ENCODE measurements around the gene C5orf58. TPM values are rescaled to one million over a fixed set of nuclear protein-coding genes. Genes with fewer than 3 reads are reported as not detected.

Gene C5orf58
- total RNA-seq, 2 donors from 2014 or later, result 15.7 TPM; not detected in 1

DNA sequence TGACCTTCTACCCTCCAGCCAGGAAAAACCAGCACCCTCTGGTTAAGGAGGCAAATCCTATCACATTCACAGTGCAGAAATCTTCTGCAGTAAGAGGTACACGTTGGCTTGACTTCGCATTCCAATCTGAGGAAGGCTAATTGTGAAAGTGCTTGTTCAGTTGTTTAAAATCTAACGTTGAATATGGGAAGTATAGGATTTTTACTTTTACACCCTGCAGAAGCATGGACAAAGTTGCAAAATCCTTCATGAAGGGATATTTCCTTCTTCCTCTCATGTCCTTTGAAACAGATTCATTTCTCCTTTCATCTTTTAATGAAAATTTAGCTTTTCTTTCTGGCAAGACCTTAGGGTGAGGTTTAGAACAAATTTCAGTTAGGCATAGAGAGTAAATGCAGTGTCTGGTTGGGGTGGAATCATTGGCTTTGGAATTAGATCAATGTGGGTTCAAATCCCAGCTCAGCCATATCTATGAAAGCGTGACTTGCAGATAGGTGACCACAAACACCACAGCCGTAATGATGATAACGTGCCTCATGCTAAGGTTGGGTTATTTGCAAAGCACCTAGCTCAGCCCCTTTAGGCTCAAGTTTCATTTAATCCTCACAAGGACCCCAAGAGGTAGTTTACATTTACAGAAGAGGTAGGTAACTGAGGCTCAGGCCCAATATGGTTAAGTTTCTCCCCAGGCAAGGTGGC is 42.2 kb upstream of the C5orf58 start:
- WGBS, result 66% methylated on average over 6 of the region's 6 CpGs
- intact Hi-C loops (cut with DNase I), result no loop called here
- H3K4me1 ChIP-seq (replicated peaks), result no peaks in the 10 kb centered on the region

DNA sequence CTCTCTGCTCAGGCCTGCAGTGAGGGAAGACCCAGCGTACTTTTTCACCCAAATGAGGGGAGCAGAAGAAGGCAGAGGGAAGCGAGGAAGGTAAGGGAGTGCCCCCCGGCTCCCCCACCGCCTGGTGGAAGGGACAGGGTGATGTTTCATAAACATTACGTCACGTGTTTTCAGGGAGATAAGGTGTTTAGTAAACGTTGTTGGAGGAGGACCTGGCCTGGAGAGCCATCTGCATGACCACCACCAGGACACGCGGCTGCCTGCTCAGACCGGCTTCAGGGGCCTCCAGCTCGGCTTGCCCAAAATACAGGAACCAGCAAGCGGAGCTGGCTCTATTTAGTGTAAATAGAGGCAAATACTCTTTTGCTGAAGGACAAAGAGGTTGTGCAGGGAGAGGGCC is 40.0 kb upstream of the C5orf58 start:
- Histone ChIP-seq H3K4me1 (replicated peaks) (no peaks in the 10 kb centered on the region), H3K27ac (no peak overlapping the region), H3K4me3 (no peak overlapping the region), H3K27me3 (replicated peaks; ENCODE audit: insufficient read depth) (no peaks in the 10 kb centered on the region), H3K36me3 (no peaks in the 10 kb centered on the region), H3K9me3 (no peaks in the 10 kb centered on the region)
- TF ChIP-seq, protein P1, sequence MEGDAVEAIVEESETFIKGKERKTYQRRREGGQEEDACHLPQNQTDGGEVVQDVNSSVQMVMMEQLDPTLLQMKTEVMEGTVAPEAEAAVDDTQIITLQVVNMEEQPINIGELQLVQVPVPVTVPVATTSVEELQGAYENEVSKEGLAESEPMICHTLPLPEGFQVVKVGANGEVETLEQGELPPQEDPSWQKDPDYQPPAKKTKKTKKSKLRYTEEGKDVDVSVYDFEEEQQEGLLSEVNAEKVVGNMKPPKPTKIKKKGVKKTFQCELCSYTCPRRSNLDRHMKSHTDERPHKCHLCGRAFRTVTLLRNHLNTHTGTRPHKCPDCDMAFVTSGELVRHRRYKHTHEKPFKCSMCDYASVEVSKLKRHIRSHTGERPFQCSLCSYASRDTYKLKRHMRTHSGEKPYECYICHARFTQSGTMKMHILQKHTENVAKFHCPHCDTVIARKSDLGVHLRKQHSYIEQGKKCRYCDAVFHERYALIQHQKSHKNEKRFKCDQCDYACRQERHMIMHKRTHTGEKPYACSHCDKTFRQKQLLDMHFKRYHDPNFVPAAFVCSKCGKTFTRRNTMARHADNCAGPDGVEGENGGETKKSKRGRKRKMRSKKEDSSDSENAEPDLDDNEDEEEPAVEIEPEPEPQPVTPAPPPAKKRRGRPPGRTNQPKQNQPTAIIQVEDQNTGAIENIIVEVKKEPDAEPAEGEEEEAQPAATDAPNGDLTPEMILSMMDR (IDR thresholded peaks at IDR 0.05), result no peak
- TF ChIP-seq POLR2AphosphoS5 (IDR thresholded peaks at IDR 0.05) (no peak), POLR2A (IDR thresholded peaks at IDR 0.05) (no peak)
- DNase-seq (ENCODE audit: low spot score), result no peak
- 81% methylated on average over 12 of the region's 12 CpGs for WGBS
- intact Hi-C loops (cut with DNase I), result no loop called here

More for the DNA sequence above, 42.2 kb upstream of the C5orf58 start:
- no peak for DNase-seq (ENCODE audit: low spot score)
- Histone ChIP-seq H3K9me3 (no peaks in the 10 kb centered on the region), H3K36me3 (no peaks in the 10 kb centered on the region), H3K27me3 (replicated peaks; ENCODE audit: insufficient read depth) (no peaks in the 10 kb centered on the region), H3K27ac (no peak overlapping the region), H3K4me3 (no peak overlapping the region)
- TF ChIP-seq POLR2AphosphoS5 (IDR thresholded peaks at IDR 0.05), result no peak
- TF ChIP-seq, protein P1 (IDR thresholded peaks at IDR 0.05), result no peak

DNA sequence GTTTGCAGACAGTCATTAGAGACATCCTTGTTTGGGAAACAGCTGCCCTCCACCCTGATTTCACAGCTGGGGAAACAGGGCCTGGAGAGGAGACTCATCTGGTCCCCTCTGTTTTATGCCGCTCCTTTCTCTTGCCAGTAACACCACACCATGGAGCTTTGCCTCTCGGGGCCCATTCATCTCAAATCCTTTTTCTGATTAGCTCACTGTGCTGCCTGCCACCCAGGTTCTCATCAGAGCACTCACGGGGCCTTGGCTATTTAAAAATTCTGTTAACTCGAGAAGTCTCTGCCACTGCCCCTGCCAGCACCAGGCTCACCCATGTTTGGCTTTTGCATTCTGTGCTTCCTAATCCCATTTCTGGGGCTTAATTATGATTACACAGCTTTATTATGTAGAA is 36.8 kb upstream of the C5orf58 start:
- H3K9me3 ChIP-seq, result no peaks in the 10 kb centered on the region
- TF ChIP-seq POLR2AphosphoS5 (IDR thresholded peaks at IDR 0.05) (no peak), POLR2A (IDR thresholded peaks at IDR 0.05) (no peak)
- no peak overlapping the region for H3K27ac ChIP-seq
- H3K27me3 ChIP-seq (replicated peaks; ENCODE audit: insufficient read depth), result no peaks in the 10 kb centered on the region
- no peak for DNase-seq (ENCODE audit: low spot score)
- no peaks in the 10 kb centered on the region for H3K4me1 ChIP-seq (replicated peaks)
- intact Hi-C loops (cut with DNase I), result no loop called here
- WGBS, result 60% methylated on average over 4 of the region's 4 CpGs
- no peak overlapping the region for H3K4me3 ChIP-seq
- no peaks in the 10 kb centered on the region for H3K36me3 ChIP-seq

DNA sequence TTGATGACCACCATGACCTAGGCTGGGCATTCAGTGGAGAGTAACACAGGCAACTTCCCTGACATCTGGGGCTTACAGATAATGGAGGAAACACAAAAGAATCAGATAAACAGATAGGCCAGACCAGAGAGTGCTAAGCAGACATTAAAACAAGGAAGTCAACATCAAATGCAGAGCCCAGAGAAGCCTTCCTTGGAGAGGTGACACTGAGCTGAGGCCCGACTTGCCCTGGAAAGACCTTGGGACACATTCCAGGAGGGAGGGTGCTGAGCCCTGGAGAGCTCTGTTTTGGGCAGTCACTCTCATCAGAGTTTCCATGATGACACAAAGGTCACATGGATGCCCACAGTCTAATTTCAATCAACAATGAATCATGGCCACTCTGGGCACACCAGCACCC is 31.9 kb upstream of the C5orf58 start:
- intact Hi-C loops (cut with DNase I), result no loop called here
- no peak for TF ChIP-seq POLR2AphosphoS5 (IDR thresholded peaks at IDR 0.05)
- TF ChIP-seq, protein P1 (IDR thresholded peaks at IDR 0.05), result no peak
- no peak for TF ChIP-seq POLR2A (IDR thresholded peaks at IDR 0.05)
- H3K4me1 ChIP-seq (replicated peaks), result no peaks in the 10 kb centered on the region
- no peaks in the 10 kb centered on the region for H3K36me3 ChIP-seq
- H3K27me3 ChIP-seq (replicated peaks; ENCODE audit: insufficient read depth), result no peaks in the 10 kb centered on the region
- H3K4me3 ChIP-seq, result no peak overlapping the region
- no peaks in the 10 kb centered on the region for H3K9me3 ChIP-seq
- no peak overlapping the region for H3K27ac ChIP-seq
- WGBS, result 0% methylated on average over 1 of the region's 1 CpG
- DNase-seq (ENCODE audit: low spot score), result no peak

DNA sequence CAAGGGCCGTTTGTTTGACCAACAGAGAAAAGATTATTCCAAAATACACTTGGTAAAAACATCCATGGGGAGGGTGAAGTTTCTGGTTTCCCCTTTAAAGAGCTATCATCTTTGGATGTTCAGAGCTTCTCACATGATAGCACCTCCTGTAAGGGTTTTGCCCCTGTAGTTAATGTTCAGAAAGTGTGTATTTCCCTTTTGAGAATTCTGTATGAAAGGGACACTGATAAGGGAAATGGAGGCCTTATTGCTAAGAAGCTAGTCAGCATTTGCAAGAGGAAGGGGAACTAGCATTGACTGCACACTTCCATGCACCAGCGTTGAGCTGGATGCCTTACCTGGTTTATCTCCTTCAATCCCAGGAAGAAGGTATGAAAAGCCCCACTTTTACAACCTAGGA is 31.5 kb upstream of the C5orf58 start:
- Histone ChIP-seq H3K27me3 (replicated peaks; ENCODE audit: insufficient read depth) (no peaks in the 10 kb centered on the region), H3K4me3 (no peak overlapping the region), H3K36me3 (no peaks in the 10 kb centered on the region), H3K4me1 (replicated peaks) (no peaks in the 10 kb centered on the region), H3K27ac (no peak overlapping the region), H3K9me3 (no peaks in the 10 kb centered on the region)
- TF ChIP-seq, protein P1 (IDR thresholded peaks at IDR 0.05), result no peak
- no peak for TF ChIP-seq POLR2A (IDR thresholded peaks at IDR 0.05)
- no peak for TF ChIP-seq POLR2AphosphoS5 (IDR thresholded peaks at IDR 0.05)
- intact Hi-C loops (cut with DNase I), result no loop called here
- no peak for DNase-seq (ENCODE audit: low spot score)
- WGBS, result 49% methylated on average over 2 of the region's 2 CpGs
